ENCODE data around the gene ZNF835.

Gene ZNF835

DNA sequence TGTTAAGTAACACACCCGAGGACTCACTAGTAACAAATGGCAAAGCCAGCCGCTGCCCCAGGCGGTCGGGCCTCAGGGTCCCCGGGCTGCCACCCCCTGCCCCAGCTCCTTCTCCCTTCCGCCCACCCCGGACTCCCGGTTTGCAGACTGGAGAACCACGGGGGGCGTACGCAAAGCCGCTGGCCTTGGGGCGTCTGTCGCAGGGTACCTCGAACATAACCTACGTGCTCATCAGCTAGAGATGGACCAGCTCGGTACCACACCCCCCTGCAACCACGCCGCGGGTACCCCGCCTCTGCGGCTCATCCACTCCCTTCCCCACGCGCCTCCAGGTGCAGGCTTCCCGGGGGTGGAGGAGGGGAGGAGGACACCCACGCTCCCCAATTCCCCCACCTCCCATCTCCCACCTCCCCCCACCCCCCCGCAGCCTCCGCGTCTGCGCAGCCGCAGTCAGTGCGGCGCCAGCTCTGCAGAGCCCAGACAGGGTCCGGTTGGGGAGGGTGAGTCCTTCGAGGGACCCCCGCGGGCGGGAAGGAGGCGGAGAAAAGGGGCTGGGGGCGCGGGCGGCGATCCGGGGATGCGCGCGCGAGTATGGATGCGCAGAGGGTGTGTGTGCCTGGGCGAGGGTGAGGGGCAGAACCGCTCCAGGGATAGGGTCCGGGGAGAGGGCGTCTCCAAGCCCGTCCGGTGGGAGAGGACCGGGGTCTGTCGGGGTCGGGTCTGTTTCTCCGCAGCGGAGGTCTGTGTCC, 28.7 kb downstream of the ZNF835 start, which contains the start of gene SMIM17:
Gene SMIM17, plus strand, starts transcription at position 449 of the 749 bp plus-strand sequence. CDS start 2,509 bp downstream, outside the sequence.
- Histone ChIP-seq H3K4me3 (no peak within 1 kb of the TSS), H3K36me3 (replicated peaks) (no peaks in the 10 kb centered on the region), H3K27me3 (ENCODE audit: low read depth) (no peaks in the 10 kb centered on the region), H3K4me1 (no peaks in the 10 kb centered on the region), H3K9me3 (no peaks in the 10 kb centered on the region; the same call in 1 of the 2 replicates)
- in situ Hi-C loops (cut with MboI; ENCODE audit: low sequenced_read_pairs): no loop called here
- DNase-seq (ENCODE audit: low spot score in 2 of 2): no peak

DNA sequence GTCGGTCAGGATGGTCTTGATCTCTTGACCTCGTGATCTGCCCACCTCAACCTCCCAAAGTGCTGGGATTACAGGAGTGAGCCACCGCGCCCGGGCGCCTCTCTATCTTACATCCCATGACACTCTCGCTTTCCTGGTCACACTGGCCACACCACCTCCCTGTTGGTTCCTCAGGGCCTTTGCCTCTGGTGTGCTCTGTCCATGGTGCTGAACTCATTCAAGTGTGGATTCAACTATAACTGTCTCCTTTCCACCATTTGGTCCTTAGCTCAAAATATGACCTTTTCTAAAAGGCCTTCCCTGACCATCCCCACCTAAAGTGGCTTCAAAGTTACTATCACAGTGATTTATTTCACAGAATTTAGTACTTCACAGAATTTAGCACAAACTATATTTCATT, 32.3 kb downstream of the ZNF835 start:
- H3K4me1 ChIP-seq: no peaks in the 10 kb centered on the region
- in situ Hi-C loops (cut with MboI; ENCODE audit: low sequenced_read_pairs): no loop called here
- H3K4me3 ChIP-seq: no peak overlapping the region
- DNase-seq (ENCODE audit: low spot score in 2 of 2): peak in 1 of 2 experiments; percentile 12
- no peaks in the 10 kb centered on the region for H3K9me3 ChIP-seq
- H3K27me3 ChIP-seq (ENCODE audit: low read depth): no peaks in the 10 kb centered on the region
- H3K36me3 ChIP-seq (replicated peaks): no peaks in the 10 kb centered on the region

DNA sequence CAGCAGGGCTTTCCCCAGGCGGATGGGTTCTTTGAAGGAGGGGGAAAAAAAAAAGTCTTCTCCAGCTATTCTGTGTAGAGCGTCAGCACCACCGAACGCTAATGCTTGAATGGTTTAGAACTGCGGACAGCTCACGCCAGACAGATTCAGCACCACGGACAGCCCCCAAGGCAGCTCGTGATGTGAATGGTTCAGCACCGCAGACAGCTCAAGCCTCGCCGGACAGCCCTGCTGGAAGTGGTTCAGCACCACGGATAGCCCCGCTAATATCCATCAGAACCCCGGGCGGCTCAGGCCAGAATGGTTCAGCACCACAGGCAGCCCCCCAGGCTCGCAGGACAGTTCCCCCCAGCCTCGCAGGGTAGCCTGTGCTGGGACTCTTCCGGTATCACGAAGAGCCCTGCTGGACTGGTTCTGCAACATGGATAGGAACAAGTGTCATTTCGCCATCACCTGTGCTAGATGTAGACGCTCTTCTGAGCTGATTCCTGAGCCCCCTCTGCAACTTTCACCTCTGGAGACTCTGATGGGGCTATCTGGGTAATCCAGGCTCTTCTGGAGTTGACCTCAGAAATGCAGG, 33.5 kb downstream of the ZNF835 start:
- no peaks in the 10 kb centered on the region for H3K9me3 ChIP-seq
- no peaks in the 10 kb centered on the region for H3K36me3 ChIP-seq (replicated peaks)
- no peaks in the 10 kb centered on the region for H3K4me1 ChIP-seq
- H3K27me3 ChIP-seq (ENCODE audit: low read depth): no peaks in the 10 kb centered on the region
- H3K4me3 ChIP-seq: no peak overlapping the region
- DNase-seq (ENCODE audit: low spot score in 2 of 2): peak; percentile 40 to 84
- in situ Hi-C loops (cut with MboI; ENCODE audit: low sequenced_read_pairs): no loop called here

DNA sequence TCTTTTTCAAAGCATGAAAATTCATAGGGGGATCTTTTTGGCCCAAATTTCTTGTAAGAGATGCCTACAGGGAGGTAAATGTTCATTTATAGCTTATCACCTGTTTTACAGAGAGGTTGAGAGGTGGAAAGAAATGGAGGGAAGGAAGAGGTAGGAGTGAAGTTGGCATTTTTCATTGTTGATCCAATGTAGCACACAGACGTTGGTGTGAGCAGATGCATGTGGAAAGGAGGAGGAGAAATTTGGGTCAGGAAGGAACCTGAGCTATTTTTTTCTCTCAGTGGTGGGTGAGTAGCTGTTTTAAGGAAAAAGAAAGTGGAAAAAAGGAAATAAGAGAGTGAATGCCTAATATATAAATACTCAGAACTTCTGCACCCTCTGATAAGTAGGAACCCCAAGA, 38.5 kb downstream of the ZNF835 start:
- in situ Hi-C loops (cut with MboI; ENCODE audit: low sequenced_read_pairs): no loop called here
- Histone ChIP-seq H3K4me1 (no peaks in the 10 kb centered on the region), H3K9me3 (no peaks in the 10 kb centered on the region; the same call in 1 of the 2 replicates), H3K27me3 (ENCODE audit: low read depth) (no peaks in the 10 kb centered on the region), H3K36me3 (replicated peaks) (no peaks in the 10 kb centered on the region), H3K4me3 (no peak overlapping the region)
- DNase-seq (ENCODE audit: low spot score in 2 of 2): no peak

DNA sequence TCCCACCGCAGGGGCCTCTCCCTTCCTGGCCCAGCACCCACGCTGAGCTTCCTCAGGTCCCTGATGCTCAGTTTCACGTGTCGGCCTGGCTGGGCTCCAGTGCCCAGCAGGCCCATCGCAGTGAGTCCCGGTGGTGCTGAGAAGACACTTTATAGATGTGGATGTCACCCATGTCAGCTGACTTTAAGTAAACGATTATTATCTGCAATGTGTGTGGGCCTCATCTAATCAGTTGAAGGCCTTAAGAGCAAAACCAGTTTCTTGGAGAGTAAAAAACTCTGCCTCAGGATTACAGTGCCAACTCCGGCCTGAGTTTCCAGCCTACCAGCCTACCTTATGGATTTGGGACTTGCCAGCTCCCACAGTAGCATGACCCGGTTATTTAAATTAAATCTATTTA, 45.8 kb downstream of the ZNF835 start:
- Histone ChIP-seq H3K27me3 (ENCODE audit: low read depth) (no peaks in the 10 kb centered on the region), H3K4me1 (no peaks in the 10 kb centered on the region), H3K36me3 (replicated peaks) (no peaks in the 10 kb centered on the region), H3K9me3 (no peaks in the 10 kb centered on the region), H3K4me3 (no peak overlapping the region)
- in situ Hi-C loops (cut with MboI; ENCODE audit: low sequenced_read_pairs): no loop called here
- no peak for DNase-seq (ENCODE audit: low spot score in 2 of 2)

DNA sequence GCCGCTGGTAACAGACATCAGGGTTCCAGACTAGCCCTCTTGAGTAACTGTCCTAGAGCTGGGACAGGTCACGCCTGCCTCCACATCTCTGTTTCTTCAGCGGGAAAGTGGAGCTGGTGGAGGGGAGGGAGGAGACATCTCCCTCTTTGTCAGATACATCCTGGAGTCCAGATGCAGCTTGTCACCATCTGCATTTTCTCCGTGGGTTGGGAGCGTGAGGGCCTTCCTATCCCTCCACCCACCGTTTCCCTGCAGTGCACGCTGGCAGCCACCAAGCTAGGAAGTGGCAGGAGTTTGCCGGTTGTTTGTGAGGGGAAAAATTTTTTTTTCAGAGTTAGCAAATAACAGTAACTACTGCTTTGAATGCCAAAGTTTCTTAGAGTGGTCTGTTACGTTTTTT, 48.6 kb downstream of the ZNF835 start:
- no peak for DNase-seq (ENCODE audit: low spot score in 2 of 2)
- H3K36me3 ChIP-seq (replicated peaks): no peaks in the 10 kb centered on the region
- no peaks in the 10 kb centered on the region for H3K27me3 ChIP-seq (ENCODE audit: low read depth)
- H3K9me3 ChIP-seq: no peaks in the 10 kb centered on the region
- H3K4me1 ChIP-seq: no peaks in the 10 kb centered on the region
- in situ Hi-C loops (cut with MboI; ENCODE audit: low sequenced_read_pairs): no loop called here
- H3K4me3 ChIP-seq: no peak overlapping the region

DNA sequence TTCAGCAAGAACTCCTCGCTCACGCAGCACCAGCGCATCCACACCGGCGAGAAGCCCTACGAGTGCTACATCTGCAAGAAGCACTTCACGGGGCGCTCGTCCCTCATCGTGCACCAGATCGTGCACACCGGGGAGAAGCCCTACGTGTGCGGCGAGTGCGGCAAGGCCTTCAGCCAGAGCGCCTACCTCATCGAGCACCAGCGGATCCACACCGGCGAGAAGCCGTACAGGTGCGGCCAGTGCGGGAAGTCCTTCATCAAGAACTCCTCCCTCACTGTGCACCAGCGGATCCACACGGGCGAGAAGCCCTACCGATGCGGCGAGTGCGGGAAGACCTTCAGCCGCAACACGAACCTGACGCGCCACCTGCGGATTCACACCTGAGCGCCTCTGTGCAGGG, 49.2 kb downstream of the ZNF835 start:
- DNase-seq (ENCODE audit: low spot score in 2 of 2): no peak
- Histone ChIP-seq H3K36me3 (replicated peaks) (no peaks in the 10 kb centered on the region), H3K27me3 (ENCODE audit: low read depth) (no peaks in the 10 kb centered on the region), H3K4me3 (no peak overlapping the region), H3K4me1 (no peaks in the 10 kb centered on the region), H3K9me3 (no peaks in the 10 kb centered on the region; the same call in 1 of the 2 replicates)
- in situ Hi-C loops (cut with MboI; ENCODE audit: low sequenced_read_pairs): no loop called here

DNA sequence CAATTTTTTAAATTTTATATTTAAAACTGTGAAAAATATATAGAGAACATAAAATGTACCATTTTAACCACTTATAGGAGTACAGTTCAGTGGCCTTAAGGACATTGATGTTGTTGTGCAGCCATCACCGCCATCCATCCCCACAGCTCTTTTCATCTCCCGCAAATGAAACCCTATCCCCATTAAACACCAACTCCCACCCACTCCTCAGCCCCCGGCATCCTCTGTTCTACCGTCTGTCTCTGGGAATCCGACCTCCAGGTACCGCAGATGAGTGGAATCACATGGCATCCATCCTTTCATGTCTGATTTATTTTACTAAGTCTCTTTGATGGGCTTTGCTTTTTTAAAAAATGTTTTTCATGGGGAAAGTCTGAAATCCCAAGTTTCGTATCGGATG, 52.4 kb downstream of the ZNF835 start:
- in situ Hi-C loops (cut with MboI; ENCODE audit: low sequenced_read_pairs): no loop called here
- no peaks in the 10 kb centered on the region for H3K36me3 ChIP-seq (replicated peaks)
- no peaks in the 10 kb centered on the region for H3K27me3 ChIP-seq (ENCODE audit: low read depth)
- no peak for DNase-seq (ENCODE audit: low spot score in 2 of 2)
- no peaks in the 10 kb centered on the region for H3K4me1 ChIP-seq
- H3K4me3 ChIP-seq: no peak overlapping the region
- H3K9me3 ChIP-seq: peaks cover 4% of the 10 kb centered on the region; the same call in 1 of the 2 replicates

DNA sequence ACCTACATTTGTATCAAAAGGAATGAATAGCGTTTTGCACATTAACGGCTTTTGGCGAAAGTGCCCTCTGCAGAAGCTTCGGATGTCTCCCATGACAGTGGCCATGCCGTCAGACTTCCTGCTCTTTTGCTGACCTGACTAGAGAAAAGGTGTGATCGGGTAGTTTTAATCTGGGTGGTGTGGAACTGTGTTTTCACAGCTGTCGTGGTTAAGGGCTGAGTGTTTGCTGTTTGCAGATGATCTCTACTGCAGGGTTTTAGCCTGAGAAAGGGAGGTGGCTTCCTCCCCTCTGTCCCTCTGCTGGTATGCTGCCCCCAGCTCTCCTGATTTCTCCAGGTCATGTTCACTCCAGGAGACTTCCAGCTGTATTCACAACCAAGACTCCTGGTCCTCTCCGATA, 54.0 kb downstream of the ZNF835 start:
- in situ Hi-C loops (cut with MboI; ENCODE audit: low sequenced_read_pairs): no loop called here
- Histone ChIP-seq H3K9me3 (peaks cover 4% of the 10 kb centered on the region; the same call in 1 of the 2 replicates), H3K27me3 (ENCODE audit: low read depth) (no peaks in the 10 kb centered on the region), H3K4me1 (no peaks in the 10 kb centered on the region), H3K36me3 (replicated peaks) (no peaks in the 10 kb centered on the region), H3K4me3 (no peak overlapping the region)
- DNase-seq (ENCODE audit: low spot score in 2 of 2): no peak

DNA sequence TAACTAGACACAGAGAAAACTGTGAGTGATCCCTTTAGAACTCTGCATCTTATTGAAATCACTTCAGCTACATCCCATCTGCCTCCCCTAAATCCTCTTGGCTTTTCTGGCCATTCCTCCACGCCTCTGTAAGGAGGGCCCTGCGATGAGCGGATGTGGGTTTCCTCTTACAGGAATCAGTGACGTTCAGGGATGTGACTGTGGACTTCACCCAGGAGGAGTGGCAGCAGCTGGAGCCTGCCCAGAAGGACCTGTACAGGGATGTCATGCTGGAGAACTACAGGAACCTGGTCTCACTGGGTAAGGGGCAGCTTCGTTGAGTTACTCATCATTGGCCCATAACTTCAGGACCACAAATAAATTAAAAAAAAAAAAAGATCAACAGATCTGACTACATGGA, 57.9 kb downstream of the ZNF835 start:
- H3K4me3 ChIP-seq: no peak overlapping the region
- in situ Hi-C loops (cut with MboI; ENCODE audit: low sequenced_read_pairs): no loop called here
- DNase-seq (ENCODE audit: low spot score in 2 of 2): no peak
- H3K9me3 ChIP-seq: peaks cover 4% of the 10 kb centered on the region; the same call in 1 of the 2 replicates
- H3K27me3 ChIP-seq (ENCODE audit: low read depth): no peaks in the 10 kb centered on the region
- no peaks in the 10 kb centered on the region for H3K4me1 ChIP-seq
- no peaks in the 10 kb centered on the region for H3K36me3 ChIP-seq (replicated peaks)

DNA sequence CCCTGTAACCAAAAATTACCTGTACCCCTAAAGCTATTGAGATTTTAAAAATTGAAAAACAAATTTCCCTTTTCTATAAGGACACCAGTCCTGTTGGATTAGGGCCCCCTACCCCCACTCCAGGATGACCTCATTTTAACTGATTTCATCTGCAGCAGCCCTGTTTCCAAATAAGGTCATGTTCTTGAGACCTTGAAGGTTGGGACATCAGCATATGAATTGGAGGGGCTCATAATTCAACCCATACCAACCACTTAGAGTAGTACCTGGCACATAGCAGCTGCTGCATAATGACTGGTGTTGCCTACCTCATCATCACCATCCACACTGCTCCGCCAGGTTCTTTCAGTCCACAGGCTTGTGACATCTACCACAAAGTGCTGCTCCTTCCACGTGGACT, 58.8 kb downstream of the ZNF835 start:
- in situ Hi-C loops (cut with MboI; ENCODE audit: low sequenced_read_pairs): no loop called here
- no peaks in the 10 kb centered on the region for H3K4me1 ChIP-seq
- no peak for DNase-seq (ENCODE audit: low spot score in 2 of 2)
- H3K9me3 ChIP-seq: peaks cover 4% of the 10 kb centered on the region; the same call in 1 of the 2 replicates
- H3K4me3 ChIP-seq: no peak overlapping the region
- H3K36me3 ChIP-seq (replicated peaks): no peaks in the 10 kb centered on the region
- no peaks in the 10 kb centered on the region for H3K27me3 ChIP-seq (ENCODE audit: low read depth)

Measured in HAP-1 (cell line).